ENCODE data around the gene PRDM1. TPM values are rescaled to one million over a fixed set of nuclear protein-coding genes. Genes with fewer than 3 reads are reported as not detected.

PRDM1 gene
- total RNA-seq, 2 experiments from 2014 or later = 14.4 to 14.7 TPM

GRCh38 chr6:106085692-106085983 lies 498 bp upstream of the PRDM1 start:
- peak; percentile 6 for ATAC-seq
- H3K27me3 Mint-ChIP-seq (ENCODE audit: low read depth) = peaks cover 31% of the 10 kb centered on the region
- H3K9me3 Mint-ChIP-seq (ENCODE audit: insufficient read depth) = no peaks in the 10 kb centered on the region
- peaks cover 29% of the 10 kb centered on the region for H3K36me3 Mint-ChIP-seq (ENCODE audit: low read depth)
- ChIA-PET POLR2A (interaction anchor here (1.2 to 2.6 kb wide), 2 partner anchors 12 to 441 kb away, joined by 3 to 23 read pairs; no protein-coding TSS in a partner anchor), CTCF (interaction anchor here (0.6 to 2.8 kb wide), 18 partner anchors 10 to 656 kb away, joined by 3 to 32 read pairs (median 4); no protein-coding TSS in a partner anchor)
- H3K4me3 Mint-ChIP-seq = peak overlapping the region; percentile 84
- DNase-seq = no peak
- H3K4me1 Mint-ChIP-seq (ENCODE audit: low read depth) = peaks cover 66% of the 10 kb centered on the region
- H3K27ac Mint-ChIP-seq = peak overlapping the region; percentile 70

DNA sequence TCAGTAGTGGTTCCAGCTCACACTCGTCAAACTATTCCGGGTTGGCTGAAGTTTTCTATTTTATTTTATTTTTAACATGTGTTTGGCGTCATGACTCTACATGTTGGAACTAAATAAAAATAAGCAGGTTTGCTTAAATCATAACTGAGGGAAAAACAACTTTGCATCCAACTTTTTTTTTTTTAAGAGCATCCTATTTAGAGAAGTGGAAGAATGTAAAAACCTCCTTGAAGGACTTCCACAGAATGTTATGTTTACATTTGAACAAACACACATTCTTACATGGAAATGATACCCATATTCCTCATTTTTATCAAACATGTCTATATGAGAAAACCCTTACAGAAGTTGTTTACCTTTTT lies 659 bp downstream of the PRDM1 start:
- ATAC-seq (no peak), DNase-seq (no peak)
- H3K4me3 Mint-ChIP-seq = peak overlapping the region; percentile 84
- peaks cover 28% of the 10 kb centered on the region for H3K27me3 Mint-ChIP-seq (ENCODE audit: low read depth)
- no peaks in the 10 kb centered on the region for H3K9me3 Mint-ChIP-seq (ENCODE audit: insufficient read depth)
- peaks cover 72% of the 10 kb centered on the region for H3K4me1 Mint-ChIP-seq (ENCODE audit: low read depth)
- CTCF ChIA-PET = interaction anchor here (0.6 to 2.8 kb wide), 20 partner anchors 9 to 657 kb away, joined by 3 to 32 read pairs (median 4); no protein-coding TSS in a partner anchor
- no peak overlapping the region for H3K27ac Mint-ChIP-seq
- POLR2A ChIA-PET = interaction anchor here (0.6 to 2.6 kb wide), 7 partner anchors 11 to 442 kb away, joined by 3 to 23 read pairs (median 3); no protein-coding TSS in a partner anchor
- H3K36me3 Mint-ChIP-seq (ENCODE audit: low read depth) = peaks cover 31% of the 10 kb centered on the region

- ATAC-seq (no peak), DNase-seq (no peak)
- ChIA-PET CTCF (interaction anchor here (1.0 to 2.8 kb wide), 12 partner anchors 8 to 655 kb away, joined by 3 to 32 read pairs (median 6); no protein-coding TSS in a partner anchor), POLR2A (interaction anchor here (1.6 to 2.6 kb wide), 3 partner anchors 10 to 96 kb away, joined by 3 to 23 read pairs (median 3); no protein-coding TSS in a partner anchor)
- H3K36me3 Mint-ChIP-seq (ENCODE audit: low read depth) = peaks cover 35% of the 10 kb centered on the region
- H3K9me3 Mint-ChIP-seq (ENCODE audit: insufficient read depth) = no peaks in the 10 kb centered on the region
- H3K4me1 Mint-ChIP-seq (ENCODE audit: low read depth) = peaks cover 72% of the 10 kb centered on the region
- peak overlapping the region; percentile 62 for H3K27ac Mint-ChIP-seq
- H3K27me3 Mint-ChIP-seq (ENCODE audit: low read depth) = peaks cover 25% of the 10 kb centered on the region
- peak overlapping the region; percentile 84 for H3K4me3 Mint-ChIP-seq
Measured at GRCh38 chr6:106087548-106088325, 1.6 kb downstream of the PRDM1 start.

DNA sequence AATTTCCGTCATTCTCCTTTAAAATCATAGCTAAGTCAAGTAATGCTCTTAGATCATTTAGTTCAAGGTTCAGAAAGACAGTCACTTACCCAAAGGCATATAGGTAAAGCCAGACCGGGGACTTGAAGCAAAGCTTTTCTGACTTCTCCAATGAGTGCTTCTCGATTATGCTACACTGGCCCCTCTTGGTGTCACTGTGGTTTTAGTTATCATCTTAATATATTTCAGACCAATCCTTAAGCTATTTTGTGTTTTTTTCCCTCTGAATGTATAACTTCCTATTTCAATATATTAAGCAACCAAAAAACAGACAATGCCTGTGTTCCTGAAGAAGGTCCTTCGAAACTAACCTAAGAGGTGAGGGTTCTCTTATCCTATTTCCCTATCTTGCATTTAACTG lies 3.9 kb downstream of the PRDM1 start:
- ChIA-PET CTCF (interaction anchor here (0.6 to 2.7 kb wide), 27 partner anchors 9 to 687 kb away, joined by 3 to 80 read pairs (median 4); partner anchors contain the start of genes ATG5 and PREP), POLR2A (interaction anchor here (1.5 kb wide), 1 partner anchor 9 kb away, joined by 10 read pairs; no protein-coding TSS in a partner anchor)
- peaks cover 70% of the 10 kb centered on the region for H3K4me1 Mint-ChIP-seq (ENCODE audit: low read depth)
- peaks cover 24% of the 10 kb centered on the region for H3K27me3 Mint-ChIP-seq (ENCODE audit: low read depth)
- ATAC-seq (no peak), DNase-seq (no peak)
- H3K9me3 Mint-ChIP-seq (ENCODE audit: insufficient read depth) = no peaks in the 10 kb centered on the region
- H3K36me3 Mint-ChIP-seq (ENCODE audit: low read depth) = peaks cover 43% of the 10 kb centered on the region
- peak overlapping the region; percentile 43 for H3K4me3 Mint-ChIP-seq
- H3K27ac Mint-ChIP-seq = no peak overlapping the region

DNA sequence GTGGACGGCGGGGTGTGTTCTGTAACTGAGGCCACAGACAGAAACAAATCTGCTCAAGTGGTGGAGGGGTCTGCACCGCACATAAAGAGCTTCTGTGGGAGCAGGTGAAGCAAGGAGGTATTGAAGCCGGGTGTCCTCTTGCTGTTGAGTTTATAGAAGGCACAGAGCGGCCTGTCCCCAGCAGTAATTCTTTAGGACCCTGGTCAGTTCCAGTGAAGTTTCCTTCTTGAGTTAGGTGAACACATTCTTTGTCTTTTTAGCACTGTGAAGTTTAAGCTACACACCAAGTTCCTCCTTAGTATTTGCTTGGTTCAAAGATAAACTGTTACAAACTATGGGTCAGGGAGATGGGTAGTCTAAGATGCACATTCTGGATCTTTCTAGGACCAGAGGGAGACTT lies 6.1 kb downstream of the PRDM1 start:
- ATAC-seq (no peak), DNase-seq (no peak)
- CTCF ChIA-PET = interaction anchor here (0.6 to 2.6 kb wide), 13 partner anchors 9 to 661 kb away, joined by 3 to 22 read pairs (median 4); no protein-coding TSS in a partner anchor
- no peaks in the 10 kb centered on the region for H3K9me3 Mint-ChIP-seq (ENCODE audit: insufficient read depth)
- peaks cover 58% of the 10 kb centered on the region for H3K36me3 Mint-ChIP-seq (ENCODE audit: low read depth)
- POLR2A ChIA-PET = interaction anchor here (1.0 kb wide), 1 partner anchor 98 kb away, joined by 3 read pairs; no protein-coding TSS in a partner anchor
- no peak overlapping the region for H3K27ac Mint-ChIP-seq
- peaks cover 24% of the 10 kb centered on the region for H3K27me3 Mint-ChIP-seq (ENCODE audit: low read depth)
- peaks cover 72% of the 10 kb centered on the region for H3K4me1 Mint-ChIP-seq (ENCODE audit: low read depth)
- H3K4me3 Mint-ChIP-seq = no peak overlapping the region

GRCh38 chr6:106094261-106094963 lies 8.3 kb downstream of the PRDM1 start:
- Mint-ChIP-seq H3K27ac (peak overlapping the region; percentile 37), H3K27me3 (ENCODE audit: low read depth) (peaks cover 14% of the 10 kb centered on the region), H3K36me3 (ENCODE audit: low read depth) (peaks cover 52% of the 10 kb centered on the region), H3K4me3 (peak overlapping the region; percentile 14), H3K4me1 (ENCODE audit: low read depth) (peaks cover 79% of the 10 kb centered on the region), H3K9me3 (ENCODE audit: insufficient read depth) (no peaks in the 10 kb centered on the region)
- no peak for ATAC-seq
- POLR2A ChIA-PET = interaction anchor here (0.6 to 1.2 kb wide), 2 partner anchors 23 to 47 kb away, joined by 4 read pairs; no protein-coding TSS in a partner anchor
- CTCF ChIA-PET = interaction anchor here (1.0 to 3.7 kb wide), 8 partner anchors 8 to 692 kb away, joined by 3 to 35 read pairs (median 7); partner anchors contain the start of genes PRDM1 and PREP
- no peak for DNase-seq

DNA sequence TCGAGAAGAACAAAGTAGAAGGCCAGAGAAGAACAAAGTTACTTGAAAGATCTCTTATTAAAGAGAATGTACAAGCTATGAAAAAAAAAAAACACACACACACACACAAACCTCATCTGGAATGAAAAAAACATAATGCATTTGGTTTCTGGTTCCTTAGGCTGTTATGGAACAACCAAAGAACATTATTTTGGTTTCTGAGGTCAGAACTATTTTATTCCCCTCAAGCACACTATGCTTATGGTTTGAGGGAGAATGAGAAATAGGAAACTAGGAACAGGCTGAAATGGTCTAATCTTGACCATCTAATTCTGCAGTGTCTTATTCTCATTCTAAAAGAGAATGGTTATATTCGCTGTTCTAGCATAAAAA lies 8.8 kb downstream of the PRDM1 start:
- Mint-ChIP-seq H3K4me1 (ENCODE audit: low read depth) (peaks cover 78% of the 10 kb centered on the region), H3K36me3 (ENCODE audit: low read depth) (peaks cover 51% of the 10 kb centered on the region), H3K27ac (no peak overlapping the region), H3K27me3 (ENCODE audit: low read depth) (peaks cover 10% of the 10 kb centered on the region), H3K9me3 (ENCODE audit: insufficient read depth) (no peaks in the 10 kb centered on the region), H3K4me3 (no peak overlapping the region)
- DNase-seq (no peak), ATAC-seq (no peak)
- ChIA-PET CTCF (interaction anchor here (1.4 to 3.7 kb wide), 5 partner anchors 8 to 663 kb away, joined by 3 to 35 read pairs (median 8); partner anchors contain the start of gene PRDM1), POLR2A (interaction anchor here (1.2 kb wide), 1 partner anchor 47 kb away, joined by 4 read pairs; no protein-coding TSS in a partner anchor)

DNA sequence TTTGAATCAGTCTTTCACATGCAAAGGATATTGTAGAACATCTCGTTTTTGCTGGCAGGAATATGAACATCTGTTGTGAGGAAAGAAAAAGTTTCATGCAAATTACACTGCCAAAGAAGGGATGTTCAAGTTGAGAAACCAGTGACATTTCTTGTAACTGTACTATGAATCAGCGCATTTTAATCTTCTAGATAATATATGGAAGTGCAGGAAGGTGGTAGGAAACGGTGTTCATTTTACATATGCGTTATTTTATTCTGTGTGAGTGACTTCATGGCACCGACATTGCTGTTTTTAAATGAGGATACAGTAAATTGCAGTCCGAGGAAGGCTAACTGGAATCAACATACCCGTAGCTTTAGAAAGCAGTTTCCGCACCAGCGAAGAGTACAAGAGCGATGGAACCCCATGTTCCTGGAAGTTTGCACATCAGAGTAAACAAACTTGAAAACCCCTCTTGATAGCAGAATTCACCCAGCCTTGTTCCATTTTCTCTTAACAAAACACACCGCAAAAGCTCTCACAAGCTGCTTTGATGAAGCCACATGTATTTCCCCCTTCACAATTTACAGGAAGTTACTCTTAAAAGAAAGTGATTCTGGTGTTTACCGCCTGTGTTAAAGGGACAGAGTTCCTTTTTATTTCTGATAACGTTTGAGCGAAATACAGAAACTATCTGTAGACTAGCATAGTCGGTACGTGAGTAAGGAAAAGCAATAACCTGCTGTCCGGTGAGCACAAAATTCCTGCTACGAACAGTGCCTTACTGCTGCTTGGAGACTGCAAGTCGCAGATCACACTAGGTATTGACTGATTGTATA lies 11.5 kb downstream of the PRDM1 start:
- ATAC-seq = peak; percentile 78
- H3K9me3 Mint-ChIP-seq (ENCODE audit: insufficient read depth) = no peaks in the 10 kb centered on the region
- peaks cover 2% of the 10 kb centered on the region for H3K27me3 Mint-ChIP-seq (ENCODE audit: low read depth)
- peaks cover 64% of the 10 kb centered on the region for H3K36me3 Mint-ChIP-seq (ENCODE audit: low read depth)
- CTCF ChIA-PET = interaction anchor here (1.0 to 4.7 kb wide), 5 partner anchors 8 to 126 kb away, joined by 3 to 35 read pairs (median 22); partner anchors contain the start of gene PRDM1
- DNase-seq = peak; percentile 76
- H3K4me3 Mint-ChIP-seq = peak overlapping the region; percentile 87
- peaks cover 86% of the 10 kb centered on the region for H3K4me1 Mint-ChIP-seq (ENCODE audit: low read depth)
- H3K27ac Mint-ChIP-seq = peak overlapping the region; percentile 92
- POLR2A ChIA-PET = interaction anchor here (0.5 to 4.0 kb wide), 15 partner anchors 8 to 228 kb away, joined by 3 to 27 read pairs (median 4); partner anchors contain the start of genes ATG5 and PRDM1

DNA sequence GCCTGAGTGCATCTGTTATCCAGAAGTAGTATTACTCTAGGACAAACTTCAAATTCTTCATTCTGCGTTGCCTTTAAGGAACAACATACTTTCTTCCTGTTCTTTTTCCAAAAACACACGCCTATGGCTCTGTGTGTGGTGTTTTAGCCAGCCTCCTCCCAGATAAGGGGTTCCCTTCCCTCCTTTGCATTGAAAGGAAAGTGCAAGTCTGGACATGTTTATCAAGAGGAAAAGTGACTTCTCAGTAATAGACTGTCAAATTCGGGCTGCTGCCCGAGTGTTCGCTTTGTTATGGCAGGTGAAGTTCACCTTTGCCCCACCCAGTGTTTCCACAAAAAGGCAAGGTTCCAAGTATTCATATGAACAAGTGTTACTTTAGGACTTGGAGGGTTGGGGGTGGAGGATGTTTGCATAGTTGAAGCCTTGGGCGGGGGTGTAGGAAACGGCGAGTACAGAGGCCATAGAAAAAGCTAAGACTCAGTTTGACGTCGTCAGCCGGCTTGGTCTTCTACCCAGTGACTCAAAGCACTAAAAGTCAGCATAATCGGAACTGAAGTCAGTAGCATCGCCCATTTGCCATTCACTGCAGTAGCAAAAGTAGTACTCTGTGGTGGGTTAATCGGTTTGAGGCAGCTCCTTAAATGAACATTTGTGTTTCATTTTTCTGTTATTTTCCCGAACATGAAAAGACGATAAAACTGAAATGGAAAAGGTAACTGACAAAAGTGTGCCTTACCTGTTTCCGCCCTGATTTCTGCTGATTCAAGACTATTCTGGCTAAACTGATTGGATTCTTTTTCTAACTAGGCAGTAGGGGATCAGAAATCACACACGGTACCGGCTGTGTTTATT lies 12.5 kb downstream of the PRDM1 start:
- peaks cover under 1% of the 10 kb centered on the region for H3K27me3 Mint-ChIP-seq (ENCODE audit: low read depth)
- DNase-seq = peak; percentile 83
- peaks cover 71% of the 10 kb centered on the region for H3K36me3 Mint-ChIP-seq (ENCODE audit: low read depth)
- H3K4me1 Mint-ChIP-seq (ENCODE audit: low read depth) = peaks cover 91% of the 10 kb centered on the region
- ATAC-seq = peak; percentile 70
- ChIA-PET POLR2A (interaction anchor here (0.5 to 4.0 kb wide), 27 partner anchors 9 to 1723 kb away, joined by 3 to 27 read pairs (median 4); partner anchors contain the start of genes ATG5 and PRDM1), CTCF (interaction anchor here (0.6 to 4.7 kb wide), 9 partner anchors 8 to 1749 kb away, joined by 3 to 31 read pairs (median 6); partner anchors contain the start of gene PRDM1)
- peak overlapping the region; percentile 87 for H3K4me3 Mint-ChIP-seq
- no peaks in the 10 kb centered on the region for H3K9me3 Mint-ChIP-seq (ENCODE audit: insufficient read depth)
- H3K27ac Mint-ChIP-seq = peak overlapping the region; percentile 92

- DNase-seq = no peak
- Mint-ChIP-seq H3K9me3 (ENCODE audit: insufficient read depth) (no peaks in the 10 kb centered on the region), H3K27ac (peak overlapping the region; percentile 92), H3K27me3 (ENCODE audit: low read depth) (no peaks in the 10 kb centered on the region), H3K36me3 (ENCODE audit: low read depth) (peaks cover 72% of the 10 kb centered on the region), H3K4me1 (ENCODE audit: low read depth) (peaks cover 92% of the 10 kb centered on the region), H3K4me3 (peak overlapping the region; percentile 87)
- POLR2A ChIA-PET = interaction anchor here (0.7 to 4.0 kb wide), 22 partner anchors 9 to 1722 kb away, joined by 3 to 27 read pairs (median 4); partner anchors contain the start of gene PRDM1
- no peak for ATAC-seq
- CTCF ChIA-PET = interaction anchor here (0.6 to 4.7 kb wide), 9 partner anchors 9 to 1749 kb away, joined by 3 to 31 read pairs (median 6); partner anchors contain the start of gene PRDM1
Measured at GRCh38 chr6:106099235-106099537, 13.1 kb downstream of the PRDM1 start.

All from activated CD8-positive, alpha-beta T cell treated with anti-CD3 and anti-CD28 coated beads, Interleukin-2, amount 10 ng/mL, durations not matched to agents 7 days and 5 days (primary cell).